Activated CD8-positive, alpha-beta memory T cell treated with anti-CD3 and anti-CD28 coated beads, Interleukin-2, amount 50 U/mL, for 24 hours (primary cell): ENCODE results near the gene SFXN3.

ENCODE experiments used
- DNase-seq: peaks from one replicate; pipeline ENCODE4 v3.0.0-alpha.2; 2020; ENCODE audit errors: extremely low read depth

SFXN3 gene

GRCh38 chr10:101000127-101000914, 30.7 kb upstream of the SFXN3 start:
- no peak for DNase-seq

GRCh38 chr10:101000915-101001658, 29.9 kb upstream of the SFXN3 start:
- no peak for DNase-seq

- no peak for DNase-seq
These were observed 29.4 kb upstream of the SFXN3 start for GRCh38 chr10:101001659-101002035.

- no peak for DNase-seq
These were observed 28.6 kb upstream of the SFXN3 start for GRCh38 chr10:101002456-101002855.

- no peak for DNase-seq
These were observed 27.3 kb upstream of the SFXN3 start for GRCh38 chr10:101003639-101004206.

- DNase-seq: no peak
These were observed 25.7 kb upstream of the SFXN3 start for GRCh38 chr10:101005361-101005760.

- no peak for DNase-seq
These were observed 25.0 kb upstream of the SFXN3 start for GRCh38 chr10:101005869-101006567.

GRCh38 chr10:101006593-101007098, 24.4 kb upstream of the SFXN3 start:
- no peak for DNase-seq

GRCh38 chr10:101007099-101007711, 23.8 kb upstream of the SFXN3 start:
- DNase-seq: no peak

GRCh38 chr10:101007915-101008822, 22.9 kb upstream of the SFXN3 start:
- no peak for DNase-seq

GRCh38 chr10:101008823-101009423, 22.1 kb upstream of the SFXN3 start:
- no peak for DNase-seq

GRCh38 chr10:101010329-101010728, 20.7 kb upstream of the SFXN3 start:
- DNase-seq: no peak

GRCh38 chr10:101011517-101012423, 19.3 kb upstream of the SFXN3 start:
- no peak for DNase-seq

- no peak for DNase-seq
These were observed 18.3 kb upstream of the SFXN3 start for GRCh38 chr10:101012525-101013364.

- DNase-seq: no peak
These were observed 17.6 kb upstream of the SFXN3 start for GRCh38 chr10:101013365-101013825.

- no peak for DNase-seq
These were observed 16.7 kb upstream of the SFXN3 start for GRCh38 chr10:101014230-101014884.

GRCh38 chr10:101014966-101015581, 16.0 kb upstream of the SFXN3 start:
- DNase-seq: no peak
